T-cell (primary cell): Measurements from ENCODE around the gene MED12L. TPM values are rescaled to one million over a fixed set of nuclear protein-coding genes. Genes with fewer than 3 reads are reported as not detected.

Experiments used
- ATAC-seq, 4 experiments: fragments of 200-7000 bp in 3 of 4; fragments of 150-1000 bp in 1 of 4; cut with Tn5 transposase; replicated peaks in 1 of 4; 1 replicate in 3 of 4; 2 replicates in 1 of 4; pipeline ENCODE4 v1.10.0; 2021; ENCODE audit warnings: moderate library complexity in 3 of 4, mild to moderate bottlenecking in 2 of 4, moderate number of reproducible peaks in 1 of 4
- CTCF ChIA-PET, 2 donors: fragments of 300-600 bp; sonication (Branson Sonifier 250); formaldehyde crosslinking; loops; one replicate each; lab custom pipeline; 2022; ENCODE audit warnings: antibody characterized with exemption in 2 of 2; lab: Charles Lee
- POLR2A ChIA-PET, 2 donors: fragments of 300-600 bp; sonication (Branson Sonifier 250); formaldehyde crosslinking; loops; one replicate each; lab custom pipeline; 2022; ENCODE audit warnings: antibody characterized with exemption in 2 of 2; lab: Charles Lee
- DNase-seq, 35 experiments: peaks; one replicate each; pipeline versions ENCODE4 v3.0.0 to v3.0.0-alpha.2; 2013 to 2023
- H3K27ac ChIP-seq: one replicate; pipeline ENCODE4 v1.5.1; 2013; ENCODE audit warnings: low read length
- H3K27me3 ChIP-seq, 2 experiments: replicated peaks in 1 of 2; 1 replicate in 1 of 2; 2 replicates in 1 of 2; pipeline versions ENCODE4 v1.6.1 to v1.7.0; 2013; ENCODE audit warnings: low read length in 1 of 2, mixed read lengths in 1 of 2; ENCODE audit not compliant: control insufficient read depth in 2 of 2, insufficient read depth in 2 of 2; ENCODE audit errors: extremely low read depth in 1 of 2
- H3K36me3 ChIP-seq, 2 donors: 1 replicate in 1 of 2; 2 replicates in 1 of 2; pipeline versions ENCODE4 v1.6.1 to v1.7.0; 2013; ENCODE audit warnings: low read length in 1 of 2; ENCODE audit not compliant: control insufficient read depth in 2 of 2, insufficient read depth in 1 of 2; ENCODE audit errors: extremely low read depth in 1 of 2
- H3K4me1 ChIP-seq, 2 experiments: 1 replicate in 1 of 2; 2 replicates in 1 of 2; pipeline versions ENCODE4 v1.6.1 to v1.7.0; 2013; ENCODE audit warnings: low read length in 2 of 2, mixed read lengths in 1 of 2; ENCODE audit not compliant: insufficient read depth in 2 of 2, control insufficient read depth in 1 of 2; ENCODE audit errors: extremely low read depth in 1 of 2
- H3K4me3 ChIP-seq, 2 donors: 1 replicate in 1 of 2; 2 replicates in 1 of 2; pipeline versions ENCODE4 v1.5.1 to v1.7.0; 2013; ENCODE audit warnings: mild to moderate bottlenecking in 2 of 2, low read length in 1 of 2, moderate library complexity in 1 of 2; ENCODE audit not compliant: control insufficient read depth in 1 of 2; ENCODE audit errors: extremely low read depth in 1 of 2
- H3K9me3 ChIP-seq: 2 replicates; pipeline ENCODE4 v1.7.0; 2013
- H3K27ac Mint-ChIP-seq, 2 donors: one replicate each; pipeline ENCODE4 v1.8.0; 2020 to 2021; ENCODE audit warnings: mild to moderate bottlenecking in 2 of 2, mixed read lengths in 2 of 2
- H3K27me3 Mint-ChIP-seq, 2 donors: one replicate each; pipeline ENCODE4 v1.8.0; 2021 to 2022; ENCODE audit warnings: mixed read lengths in 2 of 2
- H3K36me3 Mint-ChIP-seq: one replicate; pipeline ENCODE4 v1.8.0; 2021; ENCODE audit warnings: mixed read lengths
- H3K4me1 Mint-ChIP-seq, 3 donors: one replicate each; pipeline ENCODE4 v1.8.0; 2020 to 2022; ENCODE audit warnings: mixed read lengths in 3 of 3, mild to moderate bottlenecking in 1 of 3
- H3K4me3 Mint-ChIP-seq, 3 donors: one replicate each; pipeline ENCODE4 v1.8.0; 2020 to 2022; ENCODE audit warnings: mild to moderate bottlenecking in 3 of 3, mixed read lengths in 3 of 3, moderate library complexity in 3 of 3
- H3K9me3 Mint-ChIP-seq, 3 donors: one replicate each; pipeline ENCODE4 v1.8.0; 2020 to 2022; ENCODE audit warnings: mixed read lengths in 3 of 3
- WGBS: methylation state at CpG from one replicate; pipeline ENCODE4 v1.1.5; 2013; ENCODE audit warnings: missing lambda C conversion rate; ENCODE audit not compliant: insufficient coverage; 5-methylcytosine and 5-hydroxymethylcytosine counted together
- total RNA-seq, 35 experiments: library from RNA in 6 of 35; stranded (reverse) in 6 of 35; fragments of 120-200 nt in 1 of 35; gene quantifications; one replicate each; pipeline versions ENCODE4 v1.2.1 to v1.2.4 and lab custom pipeline; 2013 to 2026

MED12L gene
- total RNA-seq, 5 donors from 2014 or later (not counting 1 experiment from before 2014, with no cell fraction given), result 0.55 to 2.1 (median 0.66) TPM

- Histone ChIP-seq H3K4me1 (peaks cover 0 to 6% of the 10 kb centered on the region in 2 experiments), H3K4me3 (no peak overlapping the region), H3K27ac (no peak overlapping the region), H3K36me3 (no peaks in the 10 kb centered on the region), H3K9me3 (no peaks in the 10 kb centered on the region), H3K27me3 (peaks cover 0 to 5% of the 10 kb centered on the region in 2 experiments)
- ATAC-seq, result no peak
- WGBS, result 100% methylated on average over 1 of the region's 1 CpG
- Mint-ChIP-seq H3K36me3 (no peaks in the 10 kb centered on the region), H3K27me3 (peaks cover 10 to 16% of the 10 kb centered on the region in 2 donors), H3K4me1 (peaks cover 0 to 5% (median 0%) of the 10 kb centered on the region in 3 donors), H3K9me3 (no peaks in the 10 kb centered on the region), H3K27ac (no peak overlapping the region), H3K4me3 (no peak overlapping the region)
- CTCF ChIA-PET, result interaction anchor here (0.7 to 1.5 kb wide), 6 partner anchors 9 to 426 kb away, joined by 3 to 6 read pairs (median 4); no protein-coding TSS in a partner anchor
- POLR2A ChIA-PET, result no interaction called here
- DNase-seq, result no peak
Measured at GRCh38 chr3:151146731-151147091, 61.2 kb downstream of the MED12L start.

- ChIA-PET CTCF (interaction anchor here (0.6 to 1.5 kb wide), 7 partner anchors 9 to 426 kb away, joined by 3 to 6 read pairs (median 4); no protein-coding TSS in a partner anchor), POLR2A (no interaction called here)
- no peak overlapping the region for H3K4me3 ChIP-seq
- no CpG with 5 or more reads among the region's 3 CpGs for WGBS
- H3K27me3 ChIP-seq, result peaks cover 0 to 5% of the 10 kb centered on the region in 2 experiments
- H3K9me3 ChIP-seq, result no peaks in the 10 kb centered on the region
- no peak for ATAC-seq
- Mint-ChIP-seq H3K36me3 (no peaks in the 10 kb centered on the region), H3K27ac (no peak overlapping the region), H3K9me3 (no peaks in the 10 kb centered on the region), H3K4me3 (no peak overlapping the region), H3K27me3 (peaks cover 10 to 16% of the 10 kb centered on the region in 2 donors), H3K4me1 (peaks cover 0 to 5% (median 0%) of the 10 kb centered on the region in 3 donors)
- H3K36me3 ChIP-seq, result no peaks in the 10 kb centered on the region
- DNase-seq, result no peak
- no peak overlapping the region for H3K27ac ChIP-seq
- peaks cover 0 to 6% of the 10 kb centered on the region in 2 experiments for H3K4me1 ChIP-seq
Measured at GRCh38 chr3:151147299-151147698, 61.8 kb downstream of the MED12L start.

GRCh38 chr3:151152455-151153079 lies 67.1 kb downstream of the MED12L start:
- peaks cover 0 to 5% of the 10 kb centered on the region in 2 experiments for H3K27me3 ChIP-seq
- Mint-ChIP-seq H3K27me3 (peaks cover 4 to 9% of the 10 kb centered on the region in 2 donors), H3K4me3 (no peak overlapping the region), H3K36me3 (no peaks in the 10 kb centered on the region), H3K27ac (no peak overlapping the region), H3K9me3 (no peaks in the 10 kb centered on the region), H3K4me1 (no peaks in the 10 kb centered on the region)
- H3K9me3 ChIP-seq, result no peaks in the 10 kb centered on the region
- no peaks in the 10 kb centered on the region for H3K4me1 ChIP-seq
- POLR2A ChIA-PET, result no interaction called here
- DNase-seq (no peak), ATAC-seq (no peak)
- WGBS, result no CpG with 5 or more reads among the region's 4 CpGs
- no peaks in the 10 kb centered on the region for H3K36me3 ChIP-seq
- H3K27ac ChIP-seq, result no peak overlapping the region
- no peak overlapping the region for H3K4me3 ChIP-seq
- CTCF ChIA-PET, result interaction anchor here (0.5 to 1.5 kb wide), 4 partner anchors 10 to 154 kb away, joined by 3 to 4 read pairs (median 3); no protein-coding TSS in a partner anchor

- H3K9me3 Mint-ChIP-seq, result no peaks in the 10 kb centered on the region
- ChIA-PET CTCF (no interaction called here), POLR2A (no interaction called here)
- no peaks in the 10 kb centered on the region for H3K4me1 ChIP-seq
- peaks cover 4 to 9% of the 10 kb centered on the region in 2 donors for H3K27me3 Mint-ChIP-seq
- no peak overlapping the region for H3K27ac ChIP-seq
- 100% methylated on average over 3 of the region's 6 CpGs for WGBS
- H3K9me3 ChIP-seq, result no peaks in the 10 kb centered on the region
- H3K36me3 ChIP-seq, result no peaks in the 10 kb centered on the region
- H3K4me3 ChIP-seq, result no peak overlapping the region
- no peak for DNase-seq
- no peaks in the 10 kb centered on the region for H3K4me1 Mint-ChIP-seq
- no peak for ATAC-seq
- H3K36me3 Mint-ChIP-seq, result no peaks in the 10 kb centered on the region
- H3K27me3 ChIP-seq, result peaks cover 0 to 5% of the 10 kb centered on the region in 2 experiments
- no peak overlapping the region for H3K27ac Mint-ChIP-seq
- no peak overlapping the region for H3K4me3 Mint-ChIP-seq
Measured at GRCh38 chr3:151154566-151154965, 69.1 kb downstream of the MED12L start.

GRCh38 chr3:151155409-151156128 lies 70.1 kb downstream of the MED12L start:
- Histone ChIP-seq H3K27ac (no peak overlapping the region), H3K4me1 (no peaks in the 10 kb centered on the region), H3K9me3 (no peaks in the 10 kb centered on the region), H3K27me3 (peaks cover 0 to 5% of the 10 kb centered on the region in 2 experiments), H3K36me3 (no peaks in the 10 kb centered on the region), H3K4me3 (no peak overlapping the region)
- DNase-seq (no peak), ATAC-seq (no peak)
- Mint-ChIP-seq H3K4me1 (no peaks in the 10 kb centered on the region), H3K9me3 (no peaks in the 10 kb centered on the region), H3K4me3 (no peak overlapping the region), H3K27ac (no peak overlapping the region), H3K36me3 (no peaks in the 10 kb centered on the region), H3K27me3 (peaks cover 4 to 6% of the 10 kb centered on the region in 2 donors)
- ChIA-PET CTCF (interaction anchor here (0.5 to 1.7 kb wide), 11 partner anchors 9 to 715 kb away, joined by 3 to 8 read pairs (median 5); partner anchors contain the start of gene P2RY14 (in 1 of the 2)), POLR2A (interaction anchor here in 1 of 2 donors (0.6 kb wide), 1 partner anchor 349 kb away, joined by 3 read pairs; no protein-coding TSS in a partner anchor)
- 100% methylated on average over 1 of the region's 8 CpGs for WGBS

GRCh38 chr3:151156618-151157216 lies 71.3 kb downstream of the MED12L start:
- H3K4me1 Mint-ChIP-seq, result no peaks in the 10 kb centered on the region
- Histone ChIP-seq H3K4me1 (no peaks in the 10 kb centered on the region), H3K36me3 (no peaks in the 10 kb centered on the region), H3K27me3 (peaks cover 0 to 5% of the 10 kb centered on the region in 2 experiments), H3K4me3 (no peak overlapping the region), H3K27ac (no peak overlapping the region), H3K9me3 (no peaks in the 10 kb centered on the region)
- peaks cover 4 to 11% of the 10 kb centered on the region in 2 donors for H3K27me3 Mint-ChIP-seq
- no peak overlapping the region for H3K4me3 Mint-ChIP-seq
- ChIA-PET POLR2A (interaction anchor here (0.6 kb wide), 2 partner anchors 148 to 350 kb away, joined by 3 to 4 read pairs; no protein-coding TSS in a partner anchor), CTCF (interaction anchor here (0.5 to 1.7 kb wide), 14 partner anchors 10 to 773 kb away, joined by 3 to 8 read pairs (median 4); partner anchors contain the start of gene P2RY14 (in 1 of the 2))
- DNase-seq, result peak in 9 of 35 experiments; percentile 7 to 71 (median 25)
- no peak overlapping the region for H3K27ac Mint-ChIP-seq
- no peaks in the 10 kb centered on the region for H3K9me3 Mint-ChIP-seq
- no CpG with 5 or more reads among the region's 3 CpGs for whole genome bisulfite sequencing
- H3K36me3 Mint-ChIP-seq, result no peaks in the 10 kb centered on the region
- ATAC-seq, result peak; percentile 69 to 77 (median 74)
